AG09309 (cell line): ENCODE measurements around the gene LRRC45.
"Not testable (repeated sequence)": the region's sequence is repeated elsewhere in the genome, so short reads cannot be mapped to it uniquely, and the experiment has no call there.

Source experiments
- DNase-seq: peaks from one replicate; pipeline ENCODE4 v3.0.0-alpha.2; 2010; ENCODE audit warnings: low read depth
- H3K4me3 ChIP-seq: 2 replicates; pipeline ENCODE4 v1.5.1; 2011; ENCODE audit warnings: mild to moderate bottlenecking, low read depth, low read length, moderate library complexity; ENCODE audit not compliant: control insufficient read depth
- TF ChIP-seq, protein P1 (sequence below): IDR thresholded peaks from 2 replicates; pipeline ENCODE4 v1.5.1; 2011; ENCODE audit warnings: mild to moderate bottlenecking, low read depth, low read length, inconsistent platforms; ENCODE audit not compliant: insufficient read depth, control insufficient read depth; ENCODE audit errors: missing control alignments

The LRRC45 gene

DNA sequence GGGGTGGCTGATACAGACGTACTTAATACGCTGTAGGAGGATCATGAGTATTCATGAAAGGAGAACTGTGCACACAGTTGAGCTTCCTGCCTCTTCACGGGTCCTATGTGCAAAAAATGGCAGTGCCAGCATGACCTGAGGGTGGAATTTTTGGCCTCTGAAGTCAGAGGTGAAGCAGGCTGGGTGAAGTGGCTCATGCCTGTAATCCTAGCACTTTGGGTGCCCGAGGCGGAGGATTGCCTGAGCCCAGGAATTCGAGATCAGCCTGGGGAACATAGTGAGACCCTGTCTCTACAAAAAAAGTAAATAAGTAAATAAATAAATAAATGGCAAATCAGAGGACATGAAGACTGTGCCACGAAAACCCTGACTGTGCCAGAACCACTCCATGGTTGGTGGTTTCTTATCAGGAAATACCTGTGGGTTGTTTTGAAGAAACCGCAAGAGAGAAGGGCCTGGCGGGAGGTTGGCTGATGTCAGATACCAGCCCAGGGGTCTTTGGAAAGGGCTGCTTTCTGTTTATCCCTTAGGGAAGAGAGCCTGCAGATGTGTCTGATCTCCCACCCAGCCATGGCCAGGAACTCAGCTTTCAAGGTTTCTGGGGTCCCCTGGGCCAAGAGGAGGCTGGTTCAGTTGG lies 42.3 kb upstream of the LRRC45 start:
- DNase-seq: no peak

DNA sequence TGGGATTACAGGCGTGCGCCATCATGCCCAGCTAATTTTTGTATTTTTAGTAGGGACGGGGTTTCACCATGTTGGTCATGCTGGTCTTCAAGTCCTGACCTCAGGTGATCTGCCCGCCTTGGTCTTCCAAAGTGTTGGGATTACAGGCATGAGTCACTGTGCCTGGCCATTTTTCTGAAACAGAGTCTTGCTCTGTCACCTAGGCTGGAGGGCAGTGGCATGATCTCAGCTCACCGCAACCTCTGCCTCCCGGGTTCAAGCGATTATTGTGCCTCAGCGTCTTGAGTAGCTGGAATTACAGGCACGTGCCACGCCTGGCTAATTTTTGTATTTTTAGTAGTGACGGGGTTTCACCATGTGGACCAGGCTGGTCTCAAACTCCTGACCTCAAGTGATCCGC lies 41.6 kb upstream of the LRRC45 start:
- not testable (repeated sequence) for H3K4me3 ChIP-seq, DNase-seq

More for the DNA sequence above, 42.3 kb upstream of the LRRC45 start:
- TF ChIP-seq, protein P1, sequence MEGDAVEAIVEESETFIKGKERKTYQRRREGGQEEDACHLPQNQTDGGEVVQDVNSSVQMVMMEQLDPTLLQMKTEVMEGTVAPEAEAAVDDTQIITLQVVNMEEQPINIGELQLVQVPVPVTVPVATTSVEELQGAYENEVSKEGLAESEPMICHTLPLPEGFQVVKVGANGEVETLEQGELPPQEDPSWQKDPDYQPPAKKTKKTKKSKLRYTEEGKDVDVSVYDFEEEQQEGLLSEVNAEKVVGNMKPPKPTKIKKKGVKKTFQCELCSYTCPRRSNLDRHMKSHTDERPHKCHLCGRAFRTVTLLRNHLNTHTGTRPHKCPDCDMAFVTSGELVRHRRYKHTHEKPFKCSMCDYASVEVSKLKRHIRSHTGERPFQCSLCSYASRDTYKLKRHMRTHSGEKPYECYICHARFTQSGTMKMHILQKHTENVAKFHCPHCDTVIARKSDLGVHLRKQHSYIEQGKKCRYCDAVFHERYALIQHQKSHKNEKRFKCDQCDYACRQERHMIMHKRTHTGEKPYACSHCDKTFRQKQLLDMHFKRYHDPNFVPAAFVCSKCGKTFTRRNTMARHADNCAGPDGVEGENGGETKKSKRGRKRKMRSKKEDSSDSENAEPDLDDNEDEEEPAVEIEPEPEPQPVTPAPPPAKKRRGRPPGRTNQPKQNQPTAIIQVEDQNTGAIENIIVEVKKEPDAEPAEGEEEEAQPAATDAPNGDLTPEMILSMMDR: no peak
- H3K4me3 ChIP-seq: no peak overlapping the region

GRCh38 chr17:81983011-81983638 lies 40.0 kb upstream of the LRRC45 start:
- no peak overlapping the region for H3K4me3 ChIP-seq
- no peak for DNase-seq
- TF ChIP-seq, protein P1: no peak

GRCh38 chr17:81983639-81984373 lies 39.3 kb upstream of the LRRC45 start:
- DNase-seq: no peak
- TF ChIP-seq, protein P1: no peak

GRCh38 chr17:81984773-81985410 lies 38.2 kb upstream of the LRRC45 start:
- TF ChIP-seq, protein P1: no peak
- H3K4me3 ChIP-seq: no peak overlapping the region

More at GRCh38 chr17:81983639-81984373, 39.3 kb upstream of the LRRC45 start:
- H3K4me3 ChIP-seq: no peak overlapping the region

GRCh38 chr17:81986606-81987005 lies 36.5 kb upstream of the LRRC45 start:
- TF ChIP-seq, protein P1: no peak
- no peak overlapping the region for H3K4me3 ChIP-seq
- DNase-seq: no peak

More at GRCh38 chr17:81984773-81985410, 38.2 kb upstream of the LRRC45 start:
- no peak for DNase-seq
